CD14-positive monocyte (primary cell): ENCODE data around the gene STARD6. TPM values are rescaled to one million over a fixed set of nuclear protein-coding genes. Genes with fewer than 3 reads are reported as not detected.

Experiments
- DNase-seq, 3 donors: peaks; one replicate each; pipeline ENCODE4 v3.0.0-alpha.2; 2011 to 2022
- H2AFZ ChIP-seq: 2 replicates; pipeline ENCODE4 v1.6.0; 2012; ENCODE audit warnings: mild to moderate bottlenecking, low read depth, low read length, inconsistent platforms; ENCODE audit not compliant: insufficient read depth, poor library complexity, severe bottlenecking
- H3K27ac ChIP-seq, 2 donors: 1 replicate in 1 of 2; 2 replicates in 1 of 2; pipeline ENCODE4 v1.5.1; 2012 to 2013; ENCODE audit warnings: low read length in 2 of 2, control low read depth in 1 of 2, inconsistent platforms in 1 of 2, low read depth in 1 of 2, mild to moderate bottlenecking in 1 of 2
- H3K27me3 ChIP-seq, 2 donors: one replicate each; pipeline versions ENCODE4 v1.6.0 to v1.6.1; 2011 to 2013; ENCODE audit warnings: low read length in 2 of 2; ENCODE audit not compliant: control insufficient read depth in 2 of 2, insufficient read depth in 2 of 2
- H3K36me3 ChIP-seq, 2 donors: replicated peaks in 1 of 2; 1 replicate in 1 of 2; 2 replicates in 1 of 2; pipeline versions ENCODE4 v1.5.1 to v1.6.1; 2012 to 2013; ENCODE audit warnings: low read length in 2 of 2, control low read depth in 1 of 2, inconsistent platforms in 1 of 2, mild to moderate bottlenecking in 1 of 2; ENCODE audit not compliant: insufficient read depth in 2 of 2, control insufficient read depth in 1 of 2
- H3K4me1 ChIP-seq, 2 donors: 1 replicate in 1 of 2; 2 replicates in 1 of 2; pipeline versions ENCODE4 v1.5.1 to v1.6.1; 2012 to 2013; ENCODE audit warnings: low read length in 2 of 2, control low read depth in 1 of 2, inconsistent platforms in 1 of 2, mild to moderate bottlenecking in 1 of 2, moderate library complexity in 1 of 2; ENCODE audit not compliant: insufficient read depth in 2 of 2, control insufficient read depth in 1 of 2
- H3K4me2 ChIP-seq: replicated peaks from 2 replicates; pipeline ENCODE3; 2012; ENCODE audit warnings: low read length, moderate library complexity, mild to moderate bottlenecking; ENCODE audit not compliant: poor library complexity, severe bottlenecking; ENCODE audit errors: extremely low read depth
- H3K4me3 ChIP-seq, 3 experiments: fragments of 200-600 bp in 1 of 3; sonication (generic) in 1 of 3; replicated peaks in 1 of 3; 1 replicate in 2 of 3; 2 replicates in 1 of 3; pipeline ENCODE4 v1.5.1; 2011 to 2013; ENCODE audit warnings: low read length in 3 of 3, mild to moderate bottlenecking in 3 of 3, control low read depth in 2 of 3, low read depth in 2 of 3, inconsistent platforms in 1 of 3, moderate library complexity in 1 of 3
- H3K79me2 ChIP-seq: 2 replicates; pipeline ENCODE4 v1.6.0; 2012; ENCODE audit warnings: mild to moderate bottlenecking, control low read depth, inconsistent platforms, low read length, moderate library complexity; ENCODE audit not compliant: insufficient read depth
- H3K9ac ChIP-seq: 2 replicates; pipeline ENCODE4 v1.6.0; 2017; ENCODE audit warnings: low read length, mild to moderate bottlenecking; ENCODE audit not compliant: insufficient read depth, poor library complexity, severe bottlenecking
- H3K9me3 ChIP-seq, 2 donors: replicated peaks in 1 of 2; 1 replicate in 1 of 2; 2 replicates in 1 of 2; pipeline versions ENCODE4 v1.5.1 to v1.6.1; 2012 to 2013; ENCODE audit warnings: low read length in 2 of 2, control low read depth in 1 of 2; ENCODE audit not compliant: control insufficient read depth in 1 of 2, insufficient read depth in 1 of 2
- H4K20me1 ChIP-seq: 2 replicates; pipeline ENCODE4 v1.6.0; 2012; ENCODE audit warnings: mild to moderate bottlenecking, low read length, control low read depth, moderate library complexity; ENCODE audit not compliant: insufficient read depth
- H3K27ac Mint-ChIP-seq, 7 donors: one replicate each; pipeline ENCODE4 v1.8.0; 2020; ENCODE audit warnings: mild to moderate bottlenecking in 7 of 7, mixed read lengths in 7 of 7, moderate library complexity in 6 of 7, inconsistent platforms in 2 of 7
- H3K27me3 Mint-ChIP-seq, 3 donors: one replicate each; pipeline ENCODE4 v1.8.0; 2021 to 2022; ENCODE audit warnings: low read depth in 3 of 3, mild to moderate bottlenecking in 3 of 3, mixed read lengths in 3 of 3, moderate library complexity in 3 of 3, inconsistent platforms in 1 of 3
- H3K36me3 Mint-ChIP-seq, 2 donors: one replicate each; pipeline ENCODE4 v1.8.0; 2020; ENCODE audit warnings: mixed read lengths in 2 of 2, inconsistent platforms in 1 of 2, mild to moderate bottlenecking in 1 of 2
- H3K4me1 Mint-ChIP-seq: one replicate; pipeline ENCODE4 v1.8.0; 2020; ENCODE audit warnings: mild to moderate bottlenecking, mixed read lengths
- H3K4me3 Mint-ChIP-seq, 2 donors: one replicate each; pipeline ENCODE4 v1.8.0; 2020; ENCODE audit warnings: mild to moderate bottlenecking in 2 of 2, mixed read lengths in 2 of 2, moderate library complexity in 1 of 2
- H3K9me3 Mint-ChIP-seq, 7 donors: one replicate each; pipeline ENCODE4 v1.8.0; 2020 to 2022; ENCODE audit warnings: mixed read lengths in 7 of 7, mild to moderate bottlenecking in 6 of 7, moderate library complexity in 6 of 7, inconsistent platforms in 2 of 7
- CTCF ChIP-seq: fragments of 200-600 bp; IDR thresholded peaks from one replicate; pipeline ENCODE4 v1.8.0; 2022; ENCODE audit warnings: antibody characterized with exemption, mild to moderate bottlenecking
- WGBS: methylation state at CpG from one replicate; pipeline ENCODE4 v1.1.5; 2013; ENCODE audit warnings: missing lambda C conversion rate; ENCODE audit not compliant: insufficient coverage; 5-methylcytosine and 5-hydroxymethylcytosine counted together
- intact Hi-C, 2 donors: fragments of 100-400 bp; cut with micrococcal nuclease; formaldehyde crosslinking; loops; one replicate each; pipeline versions ENCODE4 v1.15.0 to v1.15.1; 2023
- polyA plus RNA-seq, 3 donors: library from polyadenylated mRNA; depleted of rRNA in 1 of 3; unstranded in 2 of 3; stranded (reverse) in 1 of 3; fragments of 300-500 nt in 2 of 3; fragments of >200 nt in 1 of 3; fragmentation: Illumina TruSeq in 2 of 3; gene quantifications; 1 replicate in 2 of 3; 2 replicates in 1 of 3; pipeline ENCODE4 v1.2.3, GENCODE V29; 2012 to 2021

STARD6 gene
- polyA plus RNA-seq, 3 donors, result not detected

- WGBS, result no CpG with 5 or more reads among the region's 4 CpGs
- Histone ChIP-seq H4K20me1 (no peaks in the 10 kb centered on the region), H3K27ac (no peak overlapping the region), H3K9me3 (no peaks in the 10 kb centered on the region), H3K27me3 (no peaks in the 10 kb centered on the region), H2AFZ (no peak overlapping the region), H3K79me2 (no peaks in the 10 kb centered on the region), H3K4me2 (no peak overlapping the region), H3K4me1 (no peaks in the 10 kb centered on the region), H3K36me3 (no peaks in the 10 kb centered on the region), H3K4me3 (no peak overlapping the region), H3K9ac (no peak overlapping the region)
- intact Hi-C loops, result no loop called here
- DNase-seq, result no peak
- TF ChIP-seq CTCF, result no peak
- no peak overlapping the region for H3K27ac Mint-ChIP-seq
- H3K9me3 Mint-ChIP-seq, result peaks cover 0 to 16% (median 7%) of the 10 kb centered on the region in 7 donors
- H3K27me3 Mint-ChIP-seq, result peaks cover 0 to 4% (median 3%) of the 10 kb centered on the region in 3 donors
- no peaks in the 10 kb centered on the region for H3K4me1 Mint-ChIP-seq
- H3K36me3 Mint-ChIP-seq, result no peaks in the 10 kb centered on the region
- no peak overlapping the region for H3K4me3 Mint-ChIP-seq
These were observed 19.4 kb downstream of the STARD6 start for GRCh38 chr18:54338230-54338629.

- no peak overlapping the region for H3K4me3 Mint-ChIP-seq
- no peak overlapping the region for H3K27ac Mint-ChIP-seq
- Histone ChIP-seq H3K36me3 (no peaks in the 10 kb centered on the region), H3K9ac (no peak overlapping the region), H3K27ac (no peak overlapping the region), H2AFZ (no peak overlapping the region), H3K9me3 (no peaks in the 10 kb centered on the region), H3K4me3 (no peak overlapping the region), H3K4me1 (no peaks in the 10 kb centered on the region), H3K4me2 (no peak overlapping the region), H3K79me2 (no peaks in the 10 kb centered on the region), H3K27me3 (no peaks in the 10 kb centered on the region), H4K20me1 (no peaks in the 10 kb centered on the region)
- H3K27me3 Mint-ChIP-seq, result peaks cover 0 to 3% (median 2%) of the 10 kb centered on the region in 3 donors
- peaks cover 4% of the 10 kb centered on the region for H3K4me1 Mint-ChIP-seq
- TF ChIP-seq CTCF, result no peak
- intact Hi-C loops, result no loop called here
- H3K9me3 Mint-ChIP-seq, result peaks cover 0 to 9% (median 3%) of the 10 kb centered on the region in 7 donors
- no peak for DNase-seq
- WGBS, result no CpG with 5 or more reads among the region's 2 CpGs
- H3K36me3 Mint-ChIP-seq, result no peaks in the 10 kb centered on the region
These were observed 22.0 kb downstream of the STARD6 start for GRCh38 chr18:54335638-54336173.
